NB4 (cell line): ENCODE measurements around the gene PLA2G4F.

Source experiments
- DNase-seq: peaks from one replicate; pipeline ENCODE4 v3.0.0; 2010; ENCODE audit warnings: low read depth
- H3K4me3 ChIP-seq: one replicate; pipeline ENCODE4 v1.5.1; 2011; ENCODE audit warnings: mild to moderate bottlenecking, low read depth, low read length, moderate library complexity
- CTCF ChIP-seq: IDR thresholded peaks from one replicate; pipeline ENCODE4 v1.5.1; 2012; ENCODE audit warnings: low read depth, low read length
- MAX ChIP-seq: IDR thresholded peaks from 2 replicates; pipeline ENCODE4 v1.6.1; 2011; ENCODE audit warnings: low read depth, low read length
- MYC ChIP-seq: IDR thresholded peaks from 2 replicates; pipeline ENCODE4 v1.6.1; 2011; ENCODE audit warnings: low read depth, low read length
- POLR2A ChIP-seq: IDR thresholded peaks from 2 replicates; pipeline ENCODE4 v1.6.1; 2011; ENCODE audit warnings: mild to moderate bottlenecking; ENCODE audit not compliant: insufficient read length; ENCODE audit errors: extremely low read depth

Gene PLA2G4F

GRCh38 chr15:42090781-42091180 lies 65.7 kb downstream of the PLA2G4F start:
- TF ChIP-seq CTCF, result no peak
- no peak for TF ChIP-seq MYC
- TF ChIP-seq POLR2A, result no peak
- no peak for TF ChIP-seq MAX
- no peak for DNase-seq
- H3K4me3 ChIP-seq, result no peak overlapping the region

GRCh38 chr15:42090370-42090769 lies 66.1 kb downstream of the PLA2G4F start:
- TF ChIP-seq POLR2A (no peak), CTCF (no peak), MAX (no peak), MYC (no peak)
- H3K4me3 ChIP-seq, result no peak overlapping the region

GRCh38 chr15:42089942-42090341 lies 66.5 kb downstream of the PLA2G4F start:
- TF ChIP-seq POLR2A (no peak), MYC (no peak), MAX (no peak), CTCF (no peak)
- no peak overlapping the region for H3K4me3 ChIP-seq
- DNase-seq, result no peak

More at GRCh38 chr15:42090370-42090769, 66.1 kb downstream of the PLA2G4F start:
- DNase-seq, result no peak
